ENCODE data around the gene TTLL4.

Gene TTLL4

DNA sequence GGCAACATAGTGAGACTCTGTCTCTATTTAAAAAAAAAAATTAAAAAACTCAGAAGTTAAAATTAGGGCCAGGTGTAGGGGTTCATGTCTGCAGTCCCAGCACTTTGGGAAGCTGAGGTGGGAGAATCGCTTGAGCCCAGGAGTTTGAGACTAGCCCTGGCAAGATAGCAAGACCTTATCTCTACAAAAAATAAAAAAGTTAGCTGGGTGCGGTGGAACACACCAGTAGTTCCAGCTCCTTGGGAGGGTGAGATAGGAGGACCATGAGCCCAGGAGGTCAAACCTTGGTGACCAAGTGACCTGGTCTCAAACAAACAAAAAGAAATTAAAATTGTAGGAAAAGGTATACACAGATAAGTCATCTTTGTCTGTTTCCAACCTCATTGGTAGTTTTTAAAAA, 11.3 kb downstream of the TTLL4 start:
- Histone ChIP-seq H3K36me3 (ENCODE audit: low read length) (peaks cover 6% of the 10 kb centered on the region; the same call in 1 of the 2 replicates), H3K9me2 (replicated peaks; ENCODE audit: insufficient read depth, low read length) (no peaks in the 10 kb centered on the region)

DNA sequence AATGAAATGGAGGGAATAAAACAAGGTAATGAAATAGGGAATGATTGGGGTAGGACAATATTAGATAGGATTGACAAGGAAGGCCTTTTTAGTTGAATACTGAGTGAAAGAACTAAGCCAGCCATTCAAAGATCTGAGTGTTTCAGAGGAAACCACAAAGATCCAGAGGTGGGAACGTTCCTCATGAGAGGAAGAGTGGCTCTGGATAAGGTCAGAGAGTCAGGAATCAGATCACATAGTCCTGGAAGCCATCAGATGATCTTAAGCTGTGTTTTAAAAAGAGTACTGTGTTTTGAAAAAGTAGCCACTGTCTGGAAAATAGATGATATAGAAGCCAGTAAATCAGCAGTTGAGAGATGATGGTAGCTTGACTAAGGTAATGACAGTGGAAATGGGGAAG, 11.8 kb downstream of the TTLL4 start:
- H3K4me2 ChIP-seq (ENCODE audit: low read depth, low read length, poor library complexity, severe bottlenecking), result no peak overlapping the region
- H3K79me2 ChIP-seq (ENCODE audit: insufficient read depth, low read length), result peaks cover 99% of the 10 kb centered on the region

More for the DNA sequence above, 11.3 kb downstream of the TTLL4 start:
- TF ChIP-seq, protein P1, sequence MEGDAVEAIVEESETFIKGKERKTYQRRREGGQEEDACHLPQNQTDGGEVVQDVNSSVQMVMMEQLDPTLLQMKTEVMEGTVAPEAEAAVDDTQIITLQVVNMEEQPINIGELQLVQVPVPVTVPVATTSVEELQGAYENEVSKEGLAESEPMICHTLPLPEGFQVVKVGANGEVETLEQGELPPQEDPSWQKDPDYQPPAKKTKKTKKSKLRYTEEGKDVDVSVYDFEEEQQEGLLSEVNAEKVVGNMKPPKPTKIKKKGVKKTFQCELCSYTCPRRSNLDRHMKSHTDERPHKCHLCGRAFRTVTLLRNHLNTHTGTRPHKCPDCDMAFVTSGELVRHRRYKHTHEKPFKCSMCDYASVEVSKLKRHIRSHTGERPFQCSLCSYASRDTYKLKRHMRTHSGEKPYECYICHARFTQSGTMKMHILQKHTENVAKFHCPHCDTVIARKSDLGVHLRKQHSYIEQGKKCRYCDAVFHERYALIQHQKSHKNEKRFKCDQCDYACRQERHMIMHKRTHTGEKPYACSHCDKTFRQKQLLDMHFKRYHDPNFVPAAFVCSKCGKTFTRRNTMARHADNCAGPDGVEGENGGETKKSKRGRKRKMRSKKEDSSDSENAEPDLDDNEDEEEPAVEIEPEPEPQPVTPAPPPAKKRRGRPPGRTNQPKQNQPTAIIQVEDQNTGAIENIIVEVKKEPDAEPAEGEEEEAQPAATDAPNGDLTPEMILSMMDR (IDR thresholded peaks at IDR 0.05; ENCODE audit: insufficient read depth, low read length, poor library complexity, severe bottlenecking), result no peak
- no peak for TF ChIP-seq EZH2phosphoT487 (conservative IDR thresholded peaks at IDR 0.05; ENCODE audit: low read length)
- no peak overlapping the region for H3K4me2 ChIP-seq (ENCODE audit: low read depth, low read length, poor library complexity, severe bottlenecking)
- H3K79me2 ChIP-seq (ENCODE audit: insufficient read depth, low read length), result peaks cover 99% of the 10 kb centered on the region
- no peak overlapping the region for H3K4me3 ChIP-seq (ENCODE audit: insufficient read depth, low read length, poor library complexity, severe bottlenecking)
- H3K27ac ChIP-seq (ENCODE audit: low read depth, low read length), result no peak overlapping the region
- no peaks in the 10 kb centered on the region for H3K27me3 ChIP-seq (ENCODE audit: low read length)
- no peaks in the 10 kb centered on the region; the same call in 1 of the 2 replicates for H3F3A ChIP-seq (ENCODE audit: insufficient read depth)
- H3K9me3 ChIP-seq (ENCODE audit: insufficient read depth, low read length), result no peaks in the 10 kb centered on the region
- H2AFZ ChIP-seq (ENCODE audit: low read depth, low read length, severe bottlenecking), result no peak overlapping the region
- no peak overlapping the region for H3K9ac ChIP-seq (ENCODE audit: low read length)
- peaks cover 5% of the 10 kb centered on the region; the same call in 1 of the 2 replicates for H4K20me1 ChIP-seq (ENCODE audit: low read depth, low read length)

DNA sequence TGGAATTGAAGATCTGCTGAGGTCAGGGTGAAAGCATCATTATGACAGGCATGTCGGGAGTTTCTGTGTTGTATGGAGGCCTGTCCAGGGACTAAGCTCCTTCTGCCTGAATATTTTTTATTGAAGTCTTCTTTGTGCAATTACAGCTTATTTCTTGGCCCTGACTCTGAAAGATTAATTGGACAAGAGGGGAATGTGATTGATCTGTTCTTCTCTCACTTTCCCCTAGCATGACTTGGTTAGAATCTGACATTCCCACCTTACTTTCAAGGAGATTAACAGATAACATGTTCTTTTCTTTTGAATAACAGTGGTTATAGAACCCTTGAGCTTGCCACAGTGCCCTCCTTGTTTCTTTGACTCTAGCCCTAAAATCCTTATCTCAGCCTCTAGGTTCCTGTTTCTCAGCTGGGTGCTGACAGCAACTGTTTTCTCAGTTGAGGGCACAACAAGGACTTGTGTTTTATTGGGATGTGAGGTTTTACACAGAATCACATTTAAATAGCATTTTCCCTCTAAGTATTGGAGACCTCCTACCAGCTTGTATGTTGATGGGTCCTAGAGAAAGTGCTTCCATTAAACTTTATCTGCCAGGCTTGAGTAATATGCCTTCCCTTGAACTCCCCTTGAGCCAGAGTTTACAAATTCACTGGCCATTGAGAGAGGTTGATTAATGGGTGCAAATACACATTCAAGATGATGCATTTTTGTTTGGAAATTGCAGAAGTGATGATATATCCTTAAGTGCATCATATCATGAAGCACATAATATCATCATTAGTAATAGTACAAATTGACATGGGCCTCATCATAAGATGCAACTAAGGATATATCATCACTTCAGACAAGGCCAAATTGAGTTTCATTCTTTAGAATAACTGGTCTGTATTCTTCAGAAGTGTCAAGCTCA, 12.5 kb downstream of the TTLL4 start:
- H3K27me3 ChIP-seq (ENCODE audit: low read length), result no peaks in the 10 kb centered on the region
- no peaks in the 10 kb centered on the region for H3K9me3 ChIP-seq (ENCODE audit: insufficient read depth, low read length)
- H2AFZ ChIP-seq (ENCODE audit: low read depth, low read length, severe bottlenecking), result no peak overlapping the region
- TF ChIP-seq, protein P1 (IDR thresholded peaks at IDR 0.05; ENCODE audit: insufficient read depth, low read length, poor library complexity, severe bottlenecking), result no peak
- TF ChIP-seq EZH2phosphoT487 (conservative IDR thresholded peaks at IDR 0.05; ENCODE audit: low read length), result no peak
- H3K36me3 ChIP-seq (ENCODE audit: low read length), result peaks cover 13% of the 10 kb centered on the region; the same call in 1 of the 2 replicates
- no peak overlapping the region for H3K27ac ChIP-seq (ENCODE audit: low read depth, low read length)
- no peak overlapping the region for H3K4me2 ChIP-seq (ENCODE audit: low read depth, low read length, poor library complexity, severe bottlenecking)
- peaks cover 2% of the 10 kb centered on the region; the same call in 1 of the 2 replicates for H3F3A ChIP-seq (ENCODE audit: insufficient read depth)
- no peak overlapping the region for H3K9ac ChIP-seq (ENCODE audit: low read length)
- H3K79me2 ChIP-seq (ENCODE audit: insufficient read depth, low read length), result peaks cover 98% of the 10 kb centered on the region
- H3K4me3 ChIP-seq (ENCODE audit: insufficient read depth, low read length, poor library complexity, severe bottlenecking), result no peak overlapping the region
- peaks cover 5% of the 10 kb centered on the region; the same call in 1 of the 2 replicates for H4K20me1 ChIP-seq (ENCODE audit: low read depth, low read length)
- H3K9me2 ChIP-seq (replicated peaks; ENCODE audit: insufficient read depth, low read length), result no peaks in the 10 kb centered on the region

More for the DNA sequence above, 11.8 kb downstream of the TTLL4 start:
- H2AFZ ChIP-seq (ENCODE audit: low read depth, low read length, severe bottlenecking), result no peak overlapping the region
- H4K20me1 ChIP-seq (ENCODE audit: low read depth, low read length), result peaks cover 5% of the 10 kb centered on the region; the same call in 1 of the 2 replicates
- H3F3A ChIP-seq (ENCODE audit: insufficient read depth), result no peaks in the 10 kb centered on the region; the same call in 1 of the 2 replicates
- H3K9me3 ChIP-seq (ENCODE audit: insufficient read depth, low read length), result no peaks in the 10 kb centered on the region
- H3K9me2 ChIP-seq (replicated peaks; ENCODE audit: insufficient read depth, low read length), result no peaks in the 10 kb centered on the region
- H3K27ac ChIP-seq (ENCODE audit: low read depth, low read length), result no peak overlapping the region
- peaks cover 11% of the 10 kb centered on the region; the same call in 1 of the 2 replicates for H3K36me3 ChIP-seq (ENCODE audit: low read length)
- H3K9ac ChIP-seq (ENCODE audit: low read length), result no peak overlapping the region
- TF ChIP-seq, protein P1 (IDR thresholded peaks at IDR 0.05; ENCODE audit: insufficient read depth, low read length, poor library complexity, severe bottlenecking), result no peak
- H3K27me3 ChIP-seq (ENCODE audit: low read length), result no peaks in the 10 kb centered on the region
- H3K4me3 ChIP-seq (ENCODE audit: insufficient read depth, low read length, poor library complexity, severe bottlenecking), result no peak overlapping the region

Data from SU-DHL-6 (cell line).